Fibroblast of mammary gland (primary cell): ENCODE data around the gene MYO18B.

Source experiments
- DNase-seq: peaks from one replicate; pipeline ENCODE4 v3.0.0-alpha.2; 2010; ENCODE audit warnings: low read depth
- H3K4me3 ChIP-seq: 2 replicates; pipeline ENCODE4 v1.5.1; 2011; ENCODE audit warnings: low read depth, mild to moderate bottlenecking, low read length, moderate library complexity; ENCODE audit not compliant: control insufficient read depth
- TF ChIP-seq, protein P1 (sequence below): conservative IDR thresholded peaks from 2 replicates; pipeline ENCODE4 v1.5.1; 2011; ENCODE audit warnings: low read depth, low read length, inconsistent platforms; ENCODE audit not compliant: control insufficient read depth, insufficient read depth

MYO18B gene

DNA sequence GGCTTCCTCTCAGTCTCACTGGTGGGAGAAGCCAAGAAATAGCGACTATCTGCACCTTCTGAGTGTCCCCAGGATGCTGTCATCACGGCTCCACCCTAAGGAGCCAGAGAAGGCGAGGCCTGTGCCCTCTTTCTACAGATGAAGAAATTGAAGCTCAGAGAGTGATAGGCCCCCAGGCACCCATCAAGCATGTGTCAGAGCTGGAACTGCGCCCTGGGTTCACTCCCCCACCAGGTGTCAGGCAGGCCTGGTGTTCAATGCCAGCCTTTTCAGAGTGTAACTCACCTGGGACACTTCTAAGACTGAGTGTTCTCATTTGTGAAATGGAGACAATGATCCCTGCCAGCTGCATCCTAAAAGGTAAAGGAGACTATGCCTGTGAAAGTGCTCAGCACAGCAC, 299.9 kb downstream of the MYO18B start:
- H3K4me3 ChIP-seq, result no peak overlapping the region
- TF ChIP-seq, protein P1, sequence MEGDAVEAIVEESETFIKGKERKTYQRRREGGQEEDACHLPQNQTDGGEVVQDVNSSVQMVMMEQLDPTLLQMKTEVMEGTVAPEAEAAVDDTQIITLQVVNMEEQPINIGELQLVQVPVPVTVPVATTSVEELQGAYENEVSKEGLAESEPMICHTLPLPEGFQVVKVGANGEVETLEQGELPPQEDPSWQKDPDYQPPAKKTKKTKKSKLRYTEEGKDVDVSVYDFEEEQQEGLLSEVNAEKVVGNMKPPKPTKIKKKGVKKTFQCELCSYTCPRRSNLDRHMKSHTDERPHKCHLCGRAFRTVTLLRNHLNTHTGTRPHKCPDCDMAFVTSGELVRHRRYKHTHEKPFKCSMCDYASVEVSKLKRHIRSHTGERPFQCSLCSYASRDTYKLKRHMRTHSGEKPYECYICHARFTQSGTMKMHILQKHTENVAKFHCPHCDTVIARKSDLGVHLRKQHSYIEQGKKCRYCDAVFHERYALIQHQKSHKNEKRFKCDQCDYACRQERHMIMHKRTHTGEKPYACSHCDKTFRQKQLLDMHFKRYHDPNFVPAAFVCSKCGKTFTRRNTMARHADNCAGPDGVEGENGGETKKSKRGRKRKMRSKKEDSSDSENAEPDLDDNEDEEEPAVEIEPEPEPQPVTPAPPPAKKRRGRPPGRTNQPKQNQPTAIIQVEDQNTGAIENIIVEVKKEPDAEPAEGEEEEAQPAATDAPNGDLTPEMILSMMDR, result no peak
- no peak for DNase-seq

DNA sequence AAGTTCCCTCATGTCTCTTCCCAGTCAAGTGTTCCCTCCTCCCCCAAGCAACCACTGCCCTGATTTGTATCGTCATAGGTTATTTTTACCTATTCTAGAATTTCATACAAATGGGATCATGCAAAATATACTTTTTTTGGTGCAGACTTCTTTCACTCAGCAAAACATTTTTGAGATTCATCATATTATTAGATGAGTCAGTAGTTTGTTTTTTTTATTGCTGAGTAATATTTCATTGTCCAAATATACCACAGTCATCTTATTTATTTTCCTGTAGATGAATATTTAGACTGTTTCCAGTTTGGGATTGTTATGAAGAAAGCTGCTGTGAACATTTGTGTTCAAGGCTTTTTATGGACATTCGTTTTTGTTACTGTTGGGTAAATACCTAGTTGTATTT, 301.0 kb downstream of the MYO18B start:
- no peak for DNase-seq
- TF ChIP-seq, protein P1, result no peak
- no peak overlapping the region for H3K4me3 ChIP-seq

DNA sequence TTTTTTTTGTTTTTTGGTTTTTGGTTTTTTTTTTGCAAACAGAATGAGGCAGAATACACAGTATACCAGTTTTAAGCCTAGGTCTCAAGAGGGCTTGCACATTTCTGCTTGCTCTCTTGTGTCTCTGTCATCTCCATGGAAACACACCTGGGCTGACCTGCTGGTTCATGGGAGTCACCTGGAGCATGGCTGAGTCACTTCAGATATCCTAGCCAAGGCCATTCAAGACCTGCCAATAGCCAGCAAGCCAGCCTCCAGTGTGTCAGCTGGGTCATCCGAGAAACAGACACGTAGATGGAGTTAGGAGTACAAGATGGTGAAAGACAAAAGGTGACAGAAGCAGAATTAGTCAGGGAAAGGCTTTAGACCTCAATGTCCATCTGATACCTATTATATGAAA, 303.1 kb downstream of the MYO18B start:
- TF ChIP-seq, protein P1, result no peak
- H3K4me3 ChIP-seq, result no peak overlapping the region
- DNase-seq, result no peak

DNA sequence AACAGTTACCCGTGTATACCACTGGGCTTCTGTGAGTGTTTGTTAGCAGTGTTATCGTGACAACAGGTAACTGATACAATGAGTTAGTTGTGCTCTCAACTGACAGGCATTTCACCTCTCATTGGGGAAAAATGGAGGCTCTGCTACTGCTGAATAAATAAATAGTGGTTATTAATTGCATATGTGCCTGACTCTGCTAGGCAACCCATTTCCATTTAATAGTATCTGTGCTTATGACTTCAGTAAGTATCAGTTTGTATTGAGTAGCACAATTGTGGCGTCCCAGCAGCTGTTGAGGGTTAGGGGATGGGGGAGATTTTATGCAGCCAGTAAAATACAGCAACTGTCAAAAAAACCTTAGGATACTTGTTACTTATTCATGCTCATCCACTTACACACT, 303.9 kb downstream of the MYO18B start:
- DNase-seq, result no peak
- no peak overlapping the region for H3K4me3 ChIP-seq
- TF ChIP-seq, protein P1, result no peak

DNA sequence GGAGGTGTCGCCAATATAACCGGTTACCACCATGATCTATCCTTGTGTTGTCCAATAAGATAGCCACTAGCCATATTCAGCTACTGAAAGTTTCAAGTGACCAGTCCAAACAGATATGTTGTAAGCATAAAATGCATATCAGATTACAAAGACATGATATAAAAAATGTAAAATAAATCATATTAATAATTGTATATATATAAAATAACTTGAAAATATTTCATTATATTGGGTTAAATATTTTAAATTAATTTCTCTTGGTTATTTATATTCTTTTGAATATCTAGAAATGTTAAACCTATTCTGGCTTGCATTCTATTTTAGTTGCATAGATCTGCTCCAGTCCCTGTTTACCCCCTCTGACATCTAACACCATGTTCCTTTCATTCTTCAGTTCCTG, 305.5 kb downstream of the MYO18B start:
- DNase-seq, result no peak
- TF ChIP-seq, protein P1, result no peak
- H3K4me3 ChIP-seq, result no peak overlapping the region

DNA sequence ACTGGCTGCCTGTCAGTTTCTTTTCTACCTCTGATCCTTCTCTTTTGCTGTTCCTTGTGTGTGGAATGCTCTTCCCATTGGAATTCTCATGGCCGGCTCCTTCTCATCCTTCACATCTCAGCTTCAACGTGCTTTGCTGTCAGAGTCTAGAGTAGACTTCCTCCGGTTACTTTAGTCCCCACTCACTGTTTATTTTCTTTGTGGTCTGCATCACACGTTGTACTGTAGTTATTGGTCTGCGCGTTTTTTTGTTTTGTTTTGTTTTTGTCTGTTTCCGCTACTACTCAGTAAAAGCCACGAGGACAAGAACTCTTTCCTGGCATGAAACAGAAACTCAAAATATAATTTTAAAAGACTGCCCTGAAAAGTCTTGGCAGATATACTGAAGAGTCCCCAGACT, 305.9 kb downstream of the MYO18B start:
- DNase-seq, result no peak
- H3K4me3 ChIP-seq, result no peak overlapping the region
- TF ChIP-seq, protein P1, result no peak

DNA sequence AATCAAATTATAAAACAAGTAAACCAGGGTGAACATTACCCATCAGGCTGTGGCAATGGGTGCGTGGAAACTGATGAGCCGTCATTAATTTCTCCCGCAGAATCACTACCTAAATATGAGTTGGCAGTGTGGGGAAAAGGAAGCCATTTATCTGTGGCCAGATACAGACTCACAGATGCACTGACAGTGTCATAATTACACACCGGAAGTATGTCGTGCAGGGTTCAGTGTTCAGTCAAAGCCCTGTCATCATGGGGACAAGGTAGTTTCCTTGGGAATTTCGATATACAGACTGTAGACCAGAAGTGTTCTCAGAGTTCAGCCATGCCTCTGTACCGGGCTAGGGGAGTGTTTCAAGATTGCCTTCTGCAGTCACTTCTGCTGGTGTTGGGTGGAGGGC, 308.1 kb downstream of the MYO18B start:
- H3K4me3 ChIP-seq, result no peak overlapping the region
- TF ChIP-seq, protein P1, result no peak
- DNase-seq, result no peak
